ENCODE data around the gene FLRT2.

DNA sequence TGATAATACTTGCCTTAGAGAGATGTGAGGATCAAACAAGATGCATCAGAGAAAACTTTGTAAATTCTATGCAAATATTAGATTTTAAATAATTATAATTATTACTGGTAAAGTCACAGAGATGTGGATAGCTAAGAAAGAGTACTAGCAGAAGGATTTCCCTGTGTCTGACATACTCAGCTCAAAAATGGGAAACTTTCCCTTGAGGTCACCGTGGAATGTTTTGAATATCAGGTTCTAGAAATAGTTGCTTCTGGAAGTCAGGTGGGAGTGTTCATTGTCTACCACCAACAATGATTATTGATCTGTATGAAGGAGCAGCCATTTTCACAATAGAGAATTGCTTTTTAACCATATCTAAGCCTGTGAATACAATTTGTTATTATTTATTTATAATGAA, 71.7 kb downstream of the FLRT2 start:
- TF ChIP-seq, protein P1, sequence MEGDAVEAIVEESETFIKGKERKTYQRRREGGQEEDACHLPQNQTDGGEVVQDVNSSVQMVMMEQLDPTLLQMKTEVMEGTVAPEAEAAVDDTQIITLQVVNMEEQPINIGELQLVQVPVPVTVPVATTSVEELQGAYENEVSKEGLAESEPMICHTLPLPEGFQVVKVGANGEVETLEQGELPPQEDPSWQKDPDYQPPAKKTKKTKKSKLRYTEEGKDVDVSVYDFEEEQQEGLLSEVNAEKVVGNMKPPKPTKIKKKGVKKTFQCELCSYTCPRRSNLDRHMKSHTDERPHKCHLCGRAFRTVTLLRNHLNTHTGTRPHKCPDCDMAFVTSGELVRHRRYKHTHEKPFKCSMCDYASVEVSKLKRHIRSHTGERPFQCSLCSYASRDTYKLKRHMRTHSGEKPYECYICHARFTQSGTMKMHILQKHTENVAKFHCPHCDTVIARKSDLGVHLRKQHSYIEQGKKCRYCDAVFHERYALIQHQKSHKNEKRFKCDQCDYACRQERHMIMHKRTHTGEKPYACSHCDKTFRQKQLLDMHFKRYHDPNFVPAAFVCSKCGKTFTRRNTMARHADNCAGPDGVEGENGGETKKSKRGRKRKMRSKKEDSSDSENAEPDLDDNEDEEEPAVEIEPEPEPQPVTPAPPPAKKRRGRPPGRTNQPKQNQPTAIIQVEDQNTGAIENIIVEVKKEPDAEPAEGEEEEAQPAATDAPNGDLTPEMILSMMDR (IDR thresholded peaks at IDR 0.05) = no peak
- no peak for TF ChIP-seq POLR2AphosphoS5 (IDR thresholded peaks at IDR 0.05)
